ENCODE results near the gene USF2.
A peak's percentile ranks its signal among the peaks of the same experiment; 100 is the strongest.
"Not testable (repeated sequence)": the region's sequence is repeated elsewhere in the genome, so short reads cannot be mapped to it uniquely, and the experiment has no call there.

Gene USF2

GRCh38 chr19:35268536-35269437 lies at the start of gene USF2:
USF2 (plus strand) TSS chr19:35268962; CDS start chr19:35269102, 140 bp downstream.
- DNase-seq (ENCODE audit: low read depth in 1 of 2, low spot score in 1 of 2): peak; percentile 36 to 48

DNA sequence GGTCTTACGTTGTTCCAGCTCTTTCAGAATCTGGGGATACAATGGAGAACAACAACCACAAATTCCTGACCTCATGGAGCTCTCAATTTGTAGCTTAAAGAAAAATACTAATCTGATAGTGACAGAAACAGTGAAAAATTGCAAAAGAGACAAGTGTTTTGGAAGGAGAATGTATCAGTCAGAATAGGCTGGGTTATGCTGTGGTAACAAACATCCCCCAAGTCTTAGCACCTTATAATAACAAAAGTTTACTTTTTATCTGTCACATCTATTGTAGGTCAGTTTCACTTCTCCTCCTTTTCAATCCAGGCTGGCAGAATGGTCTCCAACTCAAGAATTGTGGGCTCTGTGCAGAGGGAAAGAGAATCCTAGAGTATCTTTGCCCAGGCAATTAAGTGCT lies 49.8 kb upstream of the USF2 start:
- DNase-seq (ENCODE audit: low read depth in 1 of 2, low spot score in 1 of 2): no peak

GRCh38 chr19:35220315-35220921 lies 48.3 kb upstream of the USF2 start:
- no peak for DNase-seq (ENCODE audit: low read depth in 1 of 2, low spot score in 1 of 2)

DNA sequence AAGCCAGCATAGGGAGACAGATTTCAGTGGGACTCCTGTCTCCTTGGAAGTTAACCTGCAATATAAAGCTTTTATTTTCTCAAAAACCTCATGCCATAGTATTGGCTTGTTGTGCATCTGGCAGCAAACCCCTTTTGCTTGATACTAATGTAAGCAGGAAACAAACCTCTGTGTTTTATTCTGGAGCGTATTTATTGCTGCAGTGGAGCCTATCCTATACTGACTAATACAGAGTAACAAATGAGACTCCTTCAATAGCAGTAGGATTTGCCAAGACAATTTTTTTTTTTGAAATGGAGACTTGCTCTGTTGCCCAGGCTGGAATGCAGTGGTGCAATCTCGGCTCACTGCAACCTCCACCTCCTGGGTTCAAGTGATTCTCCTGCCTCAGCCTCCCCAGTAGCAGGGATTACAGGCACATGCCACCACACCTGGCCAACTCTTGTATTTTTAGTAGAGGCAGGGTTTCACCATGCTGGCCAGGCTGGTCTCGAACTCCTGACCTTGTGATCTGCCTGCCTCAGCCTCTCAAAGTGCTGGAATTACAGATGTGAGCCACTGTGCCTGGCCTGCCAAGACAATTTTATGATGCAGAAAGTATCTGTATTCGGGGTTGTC lies 47.7 kb upstream of the USF2 start:
- DNase-seq (ENCODE audit: low read depth in 1 of 2, low spot score in 1 of 2): not testable (repeated sequence)

- no peak for DNase-seq (ENCODE audit: low read depth in 1 of 2, low spot score in 1 of 2)
Observed at GRCh38 chr19:35222373-35223015, 46.3 kb upstream of the USF2 start.

DNA sequence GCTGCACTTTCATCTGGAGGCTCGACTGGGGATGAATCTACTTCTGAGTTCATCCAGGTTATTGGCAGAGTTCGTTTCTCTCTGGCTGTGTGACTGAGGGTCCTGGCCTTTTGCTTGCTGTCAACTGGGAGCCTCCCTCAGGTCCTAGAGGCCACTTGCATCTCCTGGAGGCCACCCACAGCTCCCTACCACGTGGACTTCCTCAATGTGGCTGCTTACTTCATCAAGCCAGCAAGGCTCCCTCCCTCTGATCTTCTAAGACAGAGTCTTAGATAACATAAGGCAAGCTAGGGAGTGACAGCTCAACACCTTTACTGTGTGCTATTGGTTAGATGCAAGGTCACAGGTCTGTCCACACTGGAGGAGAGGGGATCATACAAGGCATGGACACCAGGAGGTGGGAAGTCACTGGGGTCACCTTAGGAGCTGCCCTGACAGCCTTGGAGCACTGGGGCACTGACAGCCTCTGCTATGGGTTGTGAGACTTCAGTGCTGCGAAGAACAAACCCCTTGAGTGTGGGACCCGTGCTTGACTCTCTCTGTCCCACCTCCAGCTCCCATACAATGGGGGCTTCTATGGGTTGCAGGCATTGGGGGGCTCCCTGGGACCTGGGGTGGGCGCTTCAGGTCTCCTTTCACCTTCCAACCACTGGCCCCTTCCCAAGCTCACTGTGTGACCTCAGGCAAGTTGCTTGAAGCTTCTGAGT lies 45.5 kb upstream of the USF2 start:
- no peak for DNase-seq (ENCODE audit: low read depth in 1 of 2, low spot score in 1 of 2)

- DNase-seq (ENCODE audit: low read depth in 1 of 2, low spot score in 1 of 2): no peak
Observed at GRCh38 chr19:35223862-35224505, 44.8 kb upstream of the USF2 start.

DNA sequence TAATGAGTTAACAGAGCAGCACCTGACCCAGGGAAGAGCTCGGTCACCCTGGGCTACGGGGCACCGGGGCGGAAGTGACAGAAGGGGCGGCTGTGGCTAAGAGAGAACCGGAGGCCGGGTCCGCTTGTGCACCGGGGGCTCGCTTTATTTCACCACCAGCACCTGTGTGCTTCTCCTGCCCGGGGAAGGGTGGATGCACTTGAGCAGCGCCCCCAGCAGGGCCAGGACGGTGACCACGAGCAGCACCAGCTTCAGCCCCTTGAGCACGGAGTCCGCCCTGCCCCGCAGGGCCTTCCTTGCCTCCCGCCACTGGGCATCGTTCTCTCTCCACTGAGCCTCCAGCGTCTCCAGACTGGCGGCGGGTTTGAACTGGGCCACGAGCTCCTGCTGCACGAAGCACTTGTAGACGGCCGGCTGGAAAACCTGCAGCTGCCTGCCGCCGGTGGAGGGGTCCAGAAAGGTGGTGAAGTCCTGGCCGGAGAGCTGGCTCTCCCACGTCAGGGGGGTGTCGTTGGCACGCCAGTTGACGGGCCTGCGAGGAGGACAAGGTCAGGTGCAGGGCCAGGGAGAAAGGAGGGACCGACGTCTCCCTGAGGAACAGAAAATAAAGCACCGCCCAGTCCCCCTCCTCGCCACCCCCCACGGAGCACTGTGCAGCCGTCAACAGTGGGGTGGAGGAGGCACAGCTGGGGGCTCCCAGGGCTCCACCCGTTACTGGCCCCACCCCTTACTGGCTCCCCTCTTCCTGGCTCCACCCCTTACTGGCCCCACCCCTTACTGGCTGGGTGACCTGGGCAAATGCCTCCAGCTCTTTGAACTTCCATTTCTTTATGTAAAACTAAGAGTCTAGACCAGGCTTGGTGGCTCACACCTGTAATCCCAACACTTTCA lies 43.8 kb upstream of the USF2 start:
- no peak for DNase-seq (ENCODE audit: low read depth in 1 of 2, low spot score in 1 of 2)

GRCh38 chr19:35225951-35226350 lies 42.8 kb upstream of the USF2 start:
- no peak for DNase-seq (ENCODE audit: low read depth in 1 of 2, low spot score in 1 of 2)

DNA sequence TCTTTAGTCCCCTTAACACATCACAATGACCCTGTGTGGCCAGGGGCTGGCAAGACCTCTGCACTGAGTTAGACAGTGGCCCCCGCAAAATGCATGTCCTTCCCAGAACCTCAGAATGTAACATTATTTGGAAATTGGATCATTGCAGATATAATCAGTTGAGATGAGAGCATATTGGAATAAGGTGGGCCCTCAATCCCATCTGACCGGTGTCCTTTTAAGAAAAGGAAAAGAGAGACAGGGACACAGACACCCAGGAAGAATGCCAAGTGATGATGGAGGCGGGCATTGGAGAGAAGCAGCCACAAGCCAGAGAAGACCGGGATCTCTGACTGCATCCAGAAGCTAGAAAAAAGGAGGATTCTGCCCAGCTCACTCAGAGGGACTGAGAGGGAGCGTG lies 42.0 kb upstream of the USF2 start:
- DNase-seq (ENCODE audit: low read depth in 1 of 2, low spot score in 1 of 2): no peak

DNA sequence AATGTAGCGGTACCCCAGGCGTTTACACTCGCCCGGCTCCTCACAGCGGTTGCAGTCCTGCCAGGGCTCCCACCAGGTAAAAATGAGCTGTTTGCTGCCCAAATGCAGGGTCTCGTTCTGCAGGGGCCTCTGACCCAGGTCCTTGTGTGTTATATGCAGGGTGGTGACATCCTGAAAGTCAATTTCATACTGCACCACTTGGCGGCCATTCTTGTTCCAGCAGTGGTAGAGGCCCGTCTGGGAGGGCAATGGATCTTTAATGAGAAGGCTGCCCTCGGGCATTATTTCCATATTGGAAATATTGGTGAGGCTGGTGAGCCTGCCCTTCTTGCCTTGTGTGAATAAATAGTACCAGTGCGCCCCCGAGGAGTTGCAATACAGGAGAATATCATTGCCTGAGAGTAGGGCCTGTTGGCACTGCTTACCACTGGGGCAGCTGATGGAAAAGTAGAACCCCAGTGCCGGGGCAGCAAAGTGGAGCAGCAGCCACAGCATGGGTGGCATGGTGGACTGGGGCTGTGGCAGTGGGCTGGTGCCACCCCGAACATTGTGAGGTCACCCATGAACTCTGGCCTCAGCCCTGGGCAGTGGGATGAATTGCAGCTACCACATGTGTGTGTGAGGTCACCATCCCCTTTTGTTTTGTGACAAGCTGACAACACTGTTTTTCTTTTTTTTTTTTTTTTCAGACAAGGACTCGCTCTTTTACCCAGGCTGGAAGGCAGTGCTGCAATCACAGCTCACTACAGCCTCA lies 40.4 kb upstream of the USF2 start, which contains the start of gene FAM187B:
Gene FAM187B (minus strand): TSS at position 563 of the 754 bp plus-strand sequence. CDS start 59 bp downstream, at position 504.
- no peak for DNase-seq (ENCODE audit: low read depth in 1 of 2, low spot score in 1 of 2)

GRCh38 chr19:35229601-35230000 lies 39.2 kb upstream of the USF2 start:
- DNase-seq (ENCODE audit: low read depth in 1 of 2, low spot score in 1 of 2): no peak

GRCh38 chr19:35231956-35232645 lies 36.7 kb upstream of the USF2 start:
- DNase-seq (ENCODE audit: low read depth in 1 of 2, low spot score in 1 of 2): no peak

DNA sequence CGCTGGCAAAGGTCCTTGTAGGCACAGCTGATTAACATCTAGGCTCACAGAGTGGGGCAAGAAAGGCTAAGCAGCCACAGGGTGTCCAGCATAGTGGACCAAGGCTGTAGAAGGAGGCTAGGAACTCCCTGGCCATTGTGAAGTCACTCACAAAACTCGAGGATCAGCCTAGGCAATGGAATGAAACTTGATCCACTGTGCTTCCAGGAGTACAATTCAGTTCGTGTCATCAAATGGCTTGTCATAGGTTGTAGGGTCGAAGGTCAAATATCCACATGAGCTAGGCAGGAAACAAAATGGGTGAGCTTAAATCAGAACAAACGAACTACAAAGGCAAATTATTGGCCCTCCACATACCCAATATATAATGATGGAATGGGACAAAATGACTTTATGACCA lies 35.9 kb upstream of the USF2 start:
- DNase-seq (ENCODE audit: low read depth in 1 of 2, low spot score in 1 of 2): no peak

GRCh38 chr19:35236638-35237400 lies 31.9 kb upstream of the USF2 start:
- DNase-seq (ENCODE audit: low read depth in 1 of 2, low spot score in 1 of 2): no peak

GRCh38 chr19:35239597-35239996 lies 29.2 kb upstream of the USF2 start:
- DNase-seq (ENCODE audit: low read depth in 1 of 2, low spot score in 1 of 2): not testable (repeated sequence)

DNA sequence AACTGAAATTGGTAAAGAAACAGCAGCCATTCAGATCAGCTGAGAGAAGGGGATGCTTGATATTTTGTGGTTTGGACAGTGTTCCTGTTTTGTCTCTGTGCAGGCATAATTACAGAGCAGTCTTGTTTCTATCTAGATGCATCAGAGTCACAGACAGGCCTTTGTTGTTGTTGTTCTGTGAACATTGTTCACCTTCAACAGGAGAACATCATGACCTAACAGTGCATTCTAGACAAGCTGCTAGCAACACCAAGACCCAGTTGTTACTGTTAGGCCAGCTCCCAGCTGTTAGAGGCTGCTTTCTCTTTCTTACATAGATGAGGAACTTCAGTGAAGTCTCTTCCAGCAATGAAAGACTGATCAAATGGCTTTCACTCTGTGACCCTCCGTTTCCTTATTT lies 28.4 kb upstream of the USF2 start:
- no peak for DNase-seq (ENCODE audit: low read depth in 1 of 2, low spot score in 1 of 2)
